ENCODE measurements around the gene ZCRB1.
"Not testable (repeated sequence)": the region's sequence is repeated elsewhere in the genome, so short reads cannot be mapped to it uniquely, and the experiment has no call there.

ZCRB1 gene

GRCh38 chr12:42343721-42344120 lies 17.8 kb upstream of the ZCRB1 start:
- Mint-ChIP-seq H3K4me1 (ENCODE audit: low read depth) (peaks cover 51% of the 10 kb centered on the region), H3K27ac (no peak overlapping the region), H3K27me3 (no peaks in the 10 kb centered on the region), H3K36me3 (peaks cover 4% of the 10 kb centered on the region), H3K4me3 (no peak overlapping the region), H3K9me3 (ENCODE audit: low read depth) (no peaks in the 10 kb centered on the region)

GRCh38 chr12:42342028-42342427 lies 16.1 kb upstream of the ZCRB1 start:
- H3K36me3 Mint-ChIP-seq = peaks cover 7% of the 10 kb centered on the region
- no peak overlapping the region for H3K4me3 Mint-ChIP-seq
- H3K27ac Mint-ChIP-seq = no peak overlapping the region
- no peaks in the 10 kb centered on the region for H3K9me3 Mint-ChIP-seq (ENCODE audit: low read depth)
- peaks cover 55% of the 10 kb centered on the region for H3K4me1 Mint-ChIP-seq (ENCODE audit: low read depth)
- no peaks in the 10 kb centered on the region for H3K27me3 Mint-ChIP-seq

GRCh38 chr12:42338280-42338679 lies 12.4 kb upstream of the ZCRB1 start:
- Mint-ChIP-seq H3K4me3 (no peak overlapping the region), H3K4me1 (ENCODE audit: low read depth) (peaks cover 59% of the 10 kb centered on the region), H3K27me3 (no peaks in the 10 kb centered on the region), H3K9me3 (ENCODE audit: low read depth) (no peaks in the 10 kb centered on the region), H3K36me3 (peaks cover 7% of the 10 kb centered on the region), H3K27ac (peak overlapping the region; percentile 13)

GRCh38 chr12:42336286-42336685 lies 10.4 kb upstream of the ZCRB1 start:
- Mint-ChIP-seq H3K4me1 (ENCODE audit: low read depth) (peaks cover 59% of the 10 kb centered on the region), H3K27me3 (no peaks in the 10 kb centered on the region), H3K9me3 (ENCODE audit: low read depth) (no peaks in the 10 kb centered on the region), H3K4me3 (no peak overlapping the region), H3K27ac (no peak overlapping the region), H3K36me3 (peaks cover 7% of the 10 kb centered on the region)

GRCh38 chr12:42332301-42333285 lies 6.7 kb upstream of the ZCRB1 start:
- no peaks in the 10 kb centered on the region for H3K9me3 Mint-ChIP-seq (ENCODE audit: low read depth)
- H3K36me3 Mint-ChIP-seq = no peaks in the 10 kb centered on the region
- peaks cover 68% of the 10 kb centered on the region for H3K4me1 Mint-ChIP-seq (ENCODE audit: low read depth)
- H3K27me3 Mint-ChIP-seq = no peaks in the 10 kb centered on the region
- H3K4me3 Mint-ChIP-seq = no peak overlapping the region
- H3K27ac Mint-ChIP-seq = no peak overlapping the region

GRCh38 chr12:42330097-42330496 lies 4.2 kb upstream of the ZCRB1 start:
- Mint-ChIP-seq H3K4me1 (ENCODE audit: low read depth) (peaks cover 74% of the 10 kb centered on the region), H3K27ac (peak overlapping the region; percentile 52), H3K4me3 (peak overlapping the region; percentile 44)
- H3K36me3 Mint-ChIP-seq; H3K9me3 Mint-ChIP-seq (ENCODE audit: low read depth); H3K27me3 Mint-ChIP-seq: not testable (repeated sequence)

GRCh38 chr12:42327227-42327590 lies 1.3 kb upstream of the ZCRB1 start:
- H3K27me3 Mint-ChIP-seq = no peaks in the 10 kb centered on the region
- H3K27ac Mint-ChIP-seq = peak overlapping the region; percentile 90
- H3K4me1 Mint-ChIP-seq (ENCODE audit: low read depth) = peaks cover 64% of the 10 kb centered on the region
- H3K36me3 Mint-ChIP-seq = no peaks in the 10 kb centered on the region
- no peaks in the 10 kb centered on the region for H3K9me3 Mint-ChIP-seq (ENCODE audit: low read depth)
- peak overlapping the region; percentile 99 for H3K4me3 Mint-ChIP-seq

GRCh38 chr12:42326541-42327226 lies 790 bp upstream of the ZCRB1 start:
- Mint-ChIP-seq H3K4me1 (ENCODE audit: low read depth) (peaks cover 58% of the 10 kb centered on the region), H3K27ac (peak overlapping the region; percentile 90), H3K36me3 (peaks cover 2% of the 10 kb centered on the region), H3K4me3 (peak overlapping the region; percentile 99), H3K27me3 (no peaks in the 10 kb centered on the region), H3K9me3 (ENCODE audit: low read depth) (no peaks in the 10 kb centered on the region)

GRCh38 chr12:42325326-42325652 lies 605 bp downstream of the ZCRB1 start:
- Mint-ChIP-seq H3K4me1 (ENCODE audit: low read depth) (peaks cover 44% of the 10 kb centered on the region), H3K36me3 (peaks cover 8% of the 10 kb centered on the region), H3K4me3 (peak overlapping the region; percentile 99), H3K9me3 (ENCODE audit: low read depth) (no peaks in the 10 kb centered on the region), H3K27ac (peak overlapping the region; percentile 90), H3K27me3 (no peaks in the 10 kb centered on the region)

GRCh38 chr12:42323856-42324255 lies 2.0 kb downstream of the ZCRB1 start:
- no peaks in the 10 kb centered on the region for H3K9me3 Mint-ChIP-seq (ENCODE audit: low read depth)
- peaks cover 8% of the 10 kb centered on the region for H3K36me3 Mint-ChIP-seq
- H3K4me3 Mint-ChIP-seq = no peak overlapping the region
- H3K4me1 Mint-ChIP-seq (ENCODE audit: low read depth) = peaks cover 35% of the 10 kb centered on the region
- H3K27ac Mint-ChIP-seq = no peak overlapping the region
- H3K27me3 Mint-ChIP-seq = no peaks in the 10 kb centered on the region

GRCh38 chr12:42322567-42322966 lies 3.3 kb downstream of the ZCRB1 start:
- H3K9me3 Mint-ChIP-seq (ENCODE audit: low read depth) = no peaks in the 10 kb centered on the region
- H3K36me3 Mint-ChIP-seq = peaks cover 8% of the 10 kb centered on the region
- no peak overlapping the region for H3K27ac Mint-ChIP-seq
- H3K27me3 Mint-ChIP-seq = no peaks in the 10 kb centered on the region
- peaks cover 25% of the 10 kb centered on the region for H3K4me1 Mint-ChIP-seq (ENCODE audit: low read depth)
- no peak overlapping the region for H3K4me3 Mint-ChIP-seq

GRCh38 chr12:42320796-42321195 lies 5.1 kb downstream of the ZCRB1 start:
- Mint-ChIP-seq H3K9me3 (ENCODE audit: low read depth) (no peaks in the 10 kb centered on the region), H3K4me3 (no peak overlapping the region), H3K27me3 (no peaks in the 10 kb centered on the region), H3K4me1 (ENCODE audit: low read depth) (peaks cover 14% of the 10 kb centered on the region), H3K27ac (no peak overlapping the region), H3K36me3 (peaks cover 8% of the 10 kb centered on the region)

GRCh38 chr12:42315108-42315507 lies 10.8 kb downstream of the ZCRB1 start:
- H3K27me3 Mint-ChIP-seq = no peaks in the 10 kb centered on the region
- peaks cover 8% of the 10 kb centered on the region for H3K36me3 Mint-ChIP-seq
- no peaks in the 10 kb centered on the region for H3K4me1 Mint-ChIP-seq (ENCODE audit: low read depth)
- H3K9me3 Mint-ChIP-seq (ENCODE audit: low read depth) = no peaks in the 10 kb centered on the region
- no peak overlapping the region for H3K27ac Mint-ChIP-seq
- H3K4me3 Mint-ChIP-seq = no peak overlapping the region

GRCh38 chr12:42309996-42310395 lies 15.9 kb downstream of the ZCRB1 start:
- no peaks in the 10 kb centered on the region for H3K4me1 Mint-ChIP-seq (ENCODE audit: low read depth)
- H3K4me3 Mint-ChIP-seq = no peak overlapping the region
- peaks cover 10% of the 10 kb centered on the region for H3K36me3 Mint-ChIP-seq
- H3K27ac Mint-ChIP-seq = no peak overlapping the region
- no peaks in the 10 kb centered on the region for H3K27me3 Mint-ChIP-seq
- no peaks in the 10 kb centered on the region for H3K9me3 Mint-ChIP-seq (ENCODE audit: low read depth)

GRCh38 chr12:42308390-42308789 lies 17.5 kb downstream of the ZCRB1 start:
- Mint-ChIP-seq H3K36me3 (peaks cover 6% of the 10 kb centered on the region), H3K9me3 (ENCODE audit: low read depth) (no peaks in the 10 kb centered on the region), H3K4me3 (no peak overlapping the region), H3K27me3 (no peaks in the 10 kb centered on the region), H3K4me1 (ENCODE audit: low read depth) (no peaks in the 10 kb centered on the region), H3K27ac (no peak overlapping the region)
